CD4-positive, alpha-beta T cell treated with Interferon gamma for 1 hour (primary cell): ENCODE results near the gene WFDC10B.
"Not testable (repeated sequence)": the region's sequence is repeated elsewhere in the genome, so short reads cannot be mapped to it uniquely, and the experiment has no call there.

Experiments used
- DNase-seq: peaks from one replicate; pipeline ENCODE4 v3.0.0-alpha.2; 2020

WFDC10B gene

GRCh38 chr20:45704969-45705637 lies at the start of gene WFDC10B:
WFDC10B (minus strand) TSS chr20:45705019; CDS start chr20:45685992, 19,027 bp downstream.
- no peak for DNase-seq

DNA sequence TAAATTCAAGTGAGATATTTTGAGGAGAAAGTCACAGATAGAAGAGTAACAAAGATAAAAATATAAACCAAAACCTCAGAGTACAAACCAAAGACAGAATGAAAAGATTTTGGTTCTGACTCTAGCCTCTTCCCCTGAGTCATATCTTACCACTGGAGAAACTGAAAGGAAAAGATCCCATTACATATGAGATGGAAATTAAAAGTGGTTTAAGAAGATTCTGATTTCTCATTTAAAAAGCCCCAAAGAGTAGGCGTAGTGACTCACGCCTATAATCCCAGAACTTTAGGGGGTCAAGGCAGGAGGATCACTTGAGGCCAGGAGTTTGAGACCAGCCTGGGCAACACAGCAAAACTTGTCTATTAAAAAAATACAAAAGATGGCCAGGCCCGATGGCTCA lies 47.9 kb upstream of the WFDC10B start:
- DNase-seq, result no peak

DNA sequence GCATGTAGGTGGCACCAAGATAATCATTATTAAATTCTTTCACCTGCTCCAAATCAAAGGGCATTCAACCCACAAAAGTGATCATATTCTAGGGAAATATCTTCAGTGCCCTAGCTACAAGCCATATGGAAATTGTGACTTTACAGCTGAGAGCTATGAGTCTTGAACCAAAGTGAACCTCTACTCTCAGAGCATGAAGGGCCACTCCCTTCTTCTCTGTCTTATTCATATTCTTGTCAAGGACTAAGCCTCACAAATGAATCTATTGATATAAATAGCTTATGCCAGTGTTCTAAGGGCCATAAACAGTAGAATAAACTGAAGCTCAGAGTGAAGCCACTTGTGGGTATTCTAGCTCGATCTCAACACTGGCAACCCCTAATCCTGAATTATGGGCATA lies 46.9 kb upstream of the WFDC10B start:
- no peak for DNase-seq

GRCh38 chr20:45745015-45745414 lies 40.2 kb upstream of the WFDC10B start:
- no peak for DNase-seq

DNA sequence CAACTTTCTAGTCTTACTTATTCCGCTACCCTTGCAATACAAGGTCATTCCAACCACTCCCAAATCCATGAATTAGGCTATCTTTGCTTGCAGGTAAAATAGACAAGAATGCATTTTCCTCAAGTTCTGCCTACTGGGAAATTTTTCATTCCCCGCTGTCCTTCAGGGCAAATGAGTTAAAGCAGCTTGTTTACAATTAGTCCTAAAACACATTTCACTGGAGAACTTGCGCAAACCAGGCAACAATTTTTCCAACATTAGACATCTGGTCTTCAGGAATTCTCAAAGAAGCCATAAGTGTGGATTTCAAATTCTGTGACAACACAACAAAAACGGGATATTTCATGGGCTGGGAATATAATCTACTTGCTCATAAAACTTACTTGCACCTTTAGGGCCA lies 37.8 kb upstream of the WFDC10B start:
- no peak for DNase-seq

- no peak for DNase-seq
Observed at GRCh38 chr20:45735988-45736387, 31.2 kb upstream of the WFDC10B start.

GRCh38 chr20:45735552-45735951 lies 30.7 kb upstream of the WFDC10B start:
- no peak for DNase-seq

GRCh38 chr20:45732199-45732598 lies 27.4 kb upstream of the WFDC10B start:
- no peak for DNase-seq

GRCh38 chr20:45727044-45727443 lies 22.2 kb upstream of the WFDC10B start:
- DNase-seq, result no peak

DNA sequence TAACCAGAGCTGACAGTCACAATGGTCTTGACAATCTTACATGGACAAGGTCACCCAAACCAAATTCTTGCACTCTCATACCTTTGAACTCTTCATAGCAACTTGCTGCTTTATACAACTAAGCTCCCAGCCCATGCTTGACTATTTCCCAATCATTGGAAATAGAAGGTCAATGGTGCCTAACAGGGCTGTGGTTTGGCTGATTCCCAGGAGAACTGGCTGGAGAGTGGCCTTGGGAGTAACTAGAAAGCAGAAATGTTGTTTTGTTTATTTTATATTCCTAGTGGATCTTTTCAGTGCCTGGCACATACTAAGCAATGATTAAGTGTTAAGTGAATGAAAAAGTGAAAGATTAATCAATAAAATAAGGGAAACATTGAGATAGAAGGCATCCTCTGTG lies 20.3 kb upstream of the WFDC10B start:
- DNase-seq, result no peak

GRCh38 chr20:45722047-45722446 lies 17.2 kb upstream of the WFDC10B start, which contains the start of gene SPINT4:
SPINT4 (plus strand) TSS chr20:45722347; CDS start chr20:45722368, 21 bp downstream.
- DNase-seq, result no peak

DNA sequence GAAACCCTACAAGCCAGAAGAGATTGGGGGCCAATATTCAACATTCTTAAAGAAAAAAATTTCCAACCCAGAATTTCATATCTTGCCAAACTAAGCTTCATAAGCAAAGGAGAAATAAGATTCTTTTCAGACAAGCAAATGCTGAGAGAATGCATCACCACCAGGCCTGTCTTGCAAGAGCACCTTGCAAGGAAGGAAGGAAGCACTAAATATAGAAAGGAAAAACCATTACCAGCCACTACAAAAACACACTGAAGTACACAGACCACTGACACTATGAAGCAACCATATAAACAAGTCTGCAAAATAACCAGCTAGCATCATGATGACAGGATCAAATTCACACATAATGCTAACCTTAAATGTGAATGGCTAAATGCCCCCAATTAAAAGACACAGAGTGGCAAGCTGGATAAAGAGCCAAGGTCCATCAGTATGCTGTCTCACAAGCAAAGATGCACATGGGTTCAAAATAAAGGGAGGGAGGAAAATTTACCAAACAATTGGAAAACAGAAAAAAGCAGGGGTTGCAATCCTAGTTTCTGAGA lies 11.4 kb upstream of the WFDC10B start:
- not testable (repeated sequence) for DNase-seq

DNA sequence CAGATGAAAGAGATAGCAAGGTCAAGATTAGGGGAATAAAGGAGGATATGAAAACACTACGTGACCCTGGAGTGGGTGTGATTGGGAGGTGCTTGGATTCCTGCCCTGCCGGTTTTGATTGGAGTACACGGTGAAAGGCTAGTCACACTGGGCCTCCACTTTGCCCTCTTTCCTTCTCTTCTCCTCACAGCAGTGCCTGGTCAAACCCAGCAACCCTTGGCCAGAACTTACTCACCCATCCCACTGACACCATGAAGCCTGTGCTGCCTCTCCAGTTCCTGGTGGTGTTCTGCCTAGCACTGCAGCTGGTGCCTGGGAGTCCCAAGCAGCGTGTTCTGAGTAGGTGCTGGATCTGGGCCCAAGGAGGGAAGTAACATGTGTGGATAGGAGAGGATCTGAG lies 2.9 kb downstream of the WFDC10B start, which contains the start of gene WFDC13:
TSS of gene WFDC13 (plus strand) at position 166 of the 400 bp plus-strand sequence. CDS start at position 252, 86 bp downstream.
- no peak for DNase-seq

DNA sequence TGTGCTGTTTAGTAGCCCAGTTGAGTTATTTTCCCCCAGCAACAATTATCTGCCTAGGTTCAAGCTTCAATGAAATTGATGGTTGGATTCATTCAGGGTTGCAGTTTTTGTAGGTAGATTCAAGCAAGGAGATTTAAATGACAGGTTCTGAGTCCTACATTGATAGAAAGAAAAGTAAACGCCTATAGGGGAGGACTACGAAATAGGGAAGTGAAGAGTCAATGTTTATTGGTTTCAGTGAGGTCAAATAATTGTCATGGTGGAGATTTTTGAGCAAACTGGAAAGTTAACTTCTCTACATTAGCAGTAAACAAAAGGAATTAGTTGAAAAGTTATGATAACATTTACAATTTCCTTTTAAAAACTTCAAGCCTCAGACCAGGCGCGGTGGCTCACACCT lies 3.7 kb downstream of the WFDC10B start:
- no peak for DNase-seq

DNA sequence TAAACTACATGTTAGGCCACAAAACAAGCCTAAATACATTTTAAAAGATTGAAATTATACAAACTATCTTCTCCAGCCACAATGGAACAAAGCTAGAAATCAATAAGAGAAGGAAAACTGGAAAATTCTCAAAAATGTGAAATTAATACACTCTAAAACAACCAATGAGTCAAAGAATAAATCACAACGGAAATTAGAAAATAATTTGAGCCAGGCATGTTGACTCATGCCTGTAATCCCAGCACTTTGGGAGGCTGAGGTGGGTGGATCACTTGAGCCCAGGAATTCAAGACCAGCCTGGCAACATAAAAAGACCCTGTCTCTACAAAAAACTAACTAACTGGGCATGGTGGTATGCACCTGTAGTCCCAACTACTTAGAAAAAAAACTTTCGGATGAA lies 9.3 kb downstream of the WFDC10B start:
- no peak for DNase-seq

- DNase-seq, result not testable (repeated sequence)
Observed at GRCh38 chr20:45693346-45693745, 11.5 kb downstream of the WFDC10B start.

DNA sequence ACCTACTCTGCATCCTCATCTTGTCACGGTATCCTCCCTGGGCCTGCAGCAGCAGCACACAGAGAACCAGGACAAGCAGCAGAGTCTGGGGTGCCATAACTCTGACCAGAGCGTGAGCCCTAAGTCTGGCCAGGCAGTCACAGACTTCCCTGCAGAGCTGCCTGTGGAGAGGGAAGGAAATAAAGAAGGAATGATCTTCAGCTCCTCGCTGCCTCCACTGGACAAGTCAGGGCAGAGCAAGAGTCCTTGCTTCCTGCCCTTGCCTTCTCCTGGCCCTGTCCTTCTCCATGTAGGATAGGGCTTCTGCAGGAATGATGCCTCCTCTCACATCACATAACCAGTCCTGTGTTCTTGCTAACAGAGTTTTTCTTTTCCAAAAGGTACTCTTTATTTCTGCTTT lies 18.9 kb downstream of the WFDC10B start:
- no peak for DNase-seq

DNA sequence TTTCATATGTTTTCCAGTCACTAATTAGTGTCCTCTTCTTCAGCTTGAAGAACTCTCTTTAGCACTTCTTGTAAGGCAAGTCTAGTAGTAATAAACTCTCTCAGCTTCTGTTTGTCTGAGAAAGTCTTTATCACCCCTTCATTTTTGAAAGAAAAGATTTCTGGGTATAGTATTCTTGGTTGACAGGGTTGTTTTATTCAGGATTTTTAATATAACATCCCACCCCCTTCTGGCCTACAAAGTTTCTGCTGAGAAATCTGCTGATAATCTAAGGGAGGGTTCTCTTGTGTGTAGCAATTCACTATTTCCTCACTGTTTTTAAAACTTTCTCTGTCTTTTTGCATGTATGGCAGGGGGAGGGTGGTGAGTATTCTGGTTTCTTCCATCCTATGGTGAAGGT lies 25.2 kb downstream of the WFDC10B start:
- no peak for DNase-seq

DNA sequence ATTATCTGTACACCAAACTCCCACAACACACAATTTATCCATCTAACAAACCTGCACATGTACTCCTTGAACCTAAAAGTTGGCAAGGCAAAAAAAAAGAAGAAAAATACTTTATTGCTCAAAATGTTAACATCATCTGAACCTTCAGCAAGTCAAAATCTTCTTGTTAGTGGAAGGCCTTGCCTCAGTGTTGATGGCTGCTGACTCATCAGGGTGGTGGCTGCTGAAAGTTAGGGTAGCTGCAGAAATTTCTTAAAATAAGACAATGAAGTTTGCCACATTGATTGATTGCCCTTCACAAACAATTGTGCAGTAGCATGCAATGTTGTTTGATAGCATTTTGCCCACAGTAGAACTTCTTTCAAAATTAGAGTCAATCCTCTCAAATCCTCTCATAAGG lies 32.1 kb downstream of the WFDC10B start:
- no peak for DNase-seq

DNA sequence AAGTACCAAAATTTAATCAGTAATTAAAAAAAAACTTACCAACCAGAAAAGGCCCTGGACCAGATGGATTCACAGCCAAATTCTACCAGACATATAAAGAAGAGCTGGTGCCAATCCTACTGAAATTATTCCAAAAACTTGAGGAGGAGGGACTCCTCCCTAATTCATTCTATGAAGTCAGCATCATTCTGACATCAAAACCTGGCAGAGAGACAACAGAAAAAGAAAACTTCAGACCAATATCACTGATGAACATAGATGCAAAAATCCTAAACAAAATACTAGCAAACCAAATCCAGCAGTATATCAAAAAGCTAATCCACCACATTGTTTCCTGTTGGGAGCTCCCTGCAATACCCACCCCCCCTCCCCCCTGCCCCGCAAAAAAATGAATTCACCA lies 34.7 kb downstream of the WFDC10B start, which contains the start of gene WFDC11:
TSS of gene WFDC11 (minus strand) at position 101 of the 400 bp plus-strand sequence. CDS start 19,639 bp downstream, outside the sequence.
- DNase-seq, result no peak

- DNase-seq, result not testable (repeated sequence)
Observed at GRCh38 chr20:45657038-45657437, 47.8 kb downstream of the WFDC10B start.

- DNase-seq, result not testable (repeated sequence)
Observed at GRCh38 chr20:45651726-45652125, 53.1 kb downstream of the WFDC10B start.

DNA sequence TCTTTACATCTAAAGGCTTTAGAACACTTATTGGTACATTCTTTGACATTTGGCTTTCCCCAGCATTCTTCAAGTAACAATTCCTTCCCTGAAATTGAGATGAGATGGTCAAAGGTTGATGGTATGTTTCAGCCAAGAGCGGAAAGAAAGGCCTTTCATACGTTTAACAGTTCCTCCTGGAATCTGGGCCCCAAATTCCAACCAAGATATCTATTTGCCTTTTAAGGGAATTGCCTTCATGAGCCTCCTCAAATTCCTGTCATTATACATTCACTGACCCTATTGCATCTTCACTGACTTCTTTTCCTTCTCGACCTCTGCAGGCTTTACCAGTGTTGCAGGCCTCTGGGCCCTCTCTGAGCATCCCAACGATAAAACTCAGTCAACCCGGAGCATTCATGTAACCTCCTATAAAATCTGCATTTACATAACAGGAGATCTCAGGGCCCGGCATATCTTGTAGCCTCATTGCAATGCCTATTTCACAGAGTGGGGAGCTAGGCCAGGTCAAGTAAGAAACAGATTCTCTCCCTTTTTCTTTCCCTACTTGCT lies 55.4 kb downstream of the WFDC10B start:
- DNase-seq, result no peak

- no peak for DNase-seq
Observed at GRCh38 chr20:45647441-45648050, 57.3 kb downstream of the WFDC10B start.
